Measurements from ENCODE around the gene NEDD9. TPM values are rescaled to one million over a fixed set of nuclear protein-coding genes. Genes with fewer than 3 reads are reported as not detected.

NEDD9 gene
- total and polyA plus RNA-seq, 2 experiments from 2014 or later: 4.4 to 13.0 TPM

DNA sequence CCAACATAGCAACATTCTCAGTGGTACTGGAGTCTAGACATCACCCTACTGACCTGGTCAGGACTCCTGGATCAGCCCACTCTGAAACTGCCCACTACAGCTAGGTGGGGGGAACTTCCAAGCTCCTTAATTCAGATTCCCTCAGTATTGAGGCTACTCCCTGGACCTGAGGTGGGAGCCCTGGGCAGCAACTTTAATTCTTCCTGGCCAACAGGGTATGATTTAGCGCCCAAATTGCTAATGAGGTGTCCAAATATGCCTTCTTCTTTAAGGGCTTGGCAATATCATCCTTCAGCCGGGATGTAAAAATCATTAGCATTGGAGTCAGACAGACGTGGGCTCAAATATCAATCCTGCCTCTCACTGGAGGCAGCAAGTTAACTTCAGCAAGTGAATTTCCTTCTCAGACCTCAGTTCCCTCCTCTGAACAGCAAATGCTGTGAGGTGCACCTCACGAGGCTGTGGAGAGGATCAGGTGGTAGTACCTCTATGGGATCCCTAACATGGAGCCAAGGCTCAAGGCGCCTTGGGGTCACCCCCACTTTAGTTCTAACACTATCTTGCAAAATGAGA lies 27.6 kb downstream of the NEDD9 start:
- TF ChIP-seq JUNB (IDR thresholded peaks at IDR 0.05; ENCODE audit: unreplicated experiment): no peak
- TF ChIP-seq EZH2phosphoT487 (IDR thresholded peaks at IDR 0.05; ENCODE audit: unreplicated experiment): no peak
- TF ChIP-seq, protein P1, sequence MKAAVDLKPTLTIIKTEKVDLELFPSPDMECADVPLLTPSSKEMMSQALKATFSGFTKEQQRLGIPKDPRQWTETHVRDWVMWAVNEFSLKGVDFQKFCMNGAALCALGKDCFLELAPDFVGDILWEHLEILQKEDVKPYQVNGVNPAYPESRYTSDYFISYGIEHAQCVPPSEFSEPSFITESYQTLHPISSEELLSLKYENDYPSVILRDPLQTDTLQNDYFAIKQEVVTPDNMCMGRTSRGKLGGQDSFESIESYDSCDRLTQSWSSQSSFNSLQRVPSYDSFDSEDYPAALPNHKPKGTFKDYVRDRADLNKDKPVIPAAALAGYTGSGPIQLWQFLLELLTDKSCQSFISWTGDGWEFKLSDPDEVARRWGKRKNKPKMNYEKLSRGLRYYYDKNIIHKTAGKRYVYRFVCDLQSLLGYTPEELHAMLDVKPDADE (IDR thresholded peaks at IDR 0.05): no peak
- TF ChIP-seq, protein P2, sequence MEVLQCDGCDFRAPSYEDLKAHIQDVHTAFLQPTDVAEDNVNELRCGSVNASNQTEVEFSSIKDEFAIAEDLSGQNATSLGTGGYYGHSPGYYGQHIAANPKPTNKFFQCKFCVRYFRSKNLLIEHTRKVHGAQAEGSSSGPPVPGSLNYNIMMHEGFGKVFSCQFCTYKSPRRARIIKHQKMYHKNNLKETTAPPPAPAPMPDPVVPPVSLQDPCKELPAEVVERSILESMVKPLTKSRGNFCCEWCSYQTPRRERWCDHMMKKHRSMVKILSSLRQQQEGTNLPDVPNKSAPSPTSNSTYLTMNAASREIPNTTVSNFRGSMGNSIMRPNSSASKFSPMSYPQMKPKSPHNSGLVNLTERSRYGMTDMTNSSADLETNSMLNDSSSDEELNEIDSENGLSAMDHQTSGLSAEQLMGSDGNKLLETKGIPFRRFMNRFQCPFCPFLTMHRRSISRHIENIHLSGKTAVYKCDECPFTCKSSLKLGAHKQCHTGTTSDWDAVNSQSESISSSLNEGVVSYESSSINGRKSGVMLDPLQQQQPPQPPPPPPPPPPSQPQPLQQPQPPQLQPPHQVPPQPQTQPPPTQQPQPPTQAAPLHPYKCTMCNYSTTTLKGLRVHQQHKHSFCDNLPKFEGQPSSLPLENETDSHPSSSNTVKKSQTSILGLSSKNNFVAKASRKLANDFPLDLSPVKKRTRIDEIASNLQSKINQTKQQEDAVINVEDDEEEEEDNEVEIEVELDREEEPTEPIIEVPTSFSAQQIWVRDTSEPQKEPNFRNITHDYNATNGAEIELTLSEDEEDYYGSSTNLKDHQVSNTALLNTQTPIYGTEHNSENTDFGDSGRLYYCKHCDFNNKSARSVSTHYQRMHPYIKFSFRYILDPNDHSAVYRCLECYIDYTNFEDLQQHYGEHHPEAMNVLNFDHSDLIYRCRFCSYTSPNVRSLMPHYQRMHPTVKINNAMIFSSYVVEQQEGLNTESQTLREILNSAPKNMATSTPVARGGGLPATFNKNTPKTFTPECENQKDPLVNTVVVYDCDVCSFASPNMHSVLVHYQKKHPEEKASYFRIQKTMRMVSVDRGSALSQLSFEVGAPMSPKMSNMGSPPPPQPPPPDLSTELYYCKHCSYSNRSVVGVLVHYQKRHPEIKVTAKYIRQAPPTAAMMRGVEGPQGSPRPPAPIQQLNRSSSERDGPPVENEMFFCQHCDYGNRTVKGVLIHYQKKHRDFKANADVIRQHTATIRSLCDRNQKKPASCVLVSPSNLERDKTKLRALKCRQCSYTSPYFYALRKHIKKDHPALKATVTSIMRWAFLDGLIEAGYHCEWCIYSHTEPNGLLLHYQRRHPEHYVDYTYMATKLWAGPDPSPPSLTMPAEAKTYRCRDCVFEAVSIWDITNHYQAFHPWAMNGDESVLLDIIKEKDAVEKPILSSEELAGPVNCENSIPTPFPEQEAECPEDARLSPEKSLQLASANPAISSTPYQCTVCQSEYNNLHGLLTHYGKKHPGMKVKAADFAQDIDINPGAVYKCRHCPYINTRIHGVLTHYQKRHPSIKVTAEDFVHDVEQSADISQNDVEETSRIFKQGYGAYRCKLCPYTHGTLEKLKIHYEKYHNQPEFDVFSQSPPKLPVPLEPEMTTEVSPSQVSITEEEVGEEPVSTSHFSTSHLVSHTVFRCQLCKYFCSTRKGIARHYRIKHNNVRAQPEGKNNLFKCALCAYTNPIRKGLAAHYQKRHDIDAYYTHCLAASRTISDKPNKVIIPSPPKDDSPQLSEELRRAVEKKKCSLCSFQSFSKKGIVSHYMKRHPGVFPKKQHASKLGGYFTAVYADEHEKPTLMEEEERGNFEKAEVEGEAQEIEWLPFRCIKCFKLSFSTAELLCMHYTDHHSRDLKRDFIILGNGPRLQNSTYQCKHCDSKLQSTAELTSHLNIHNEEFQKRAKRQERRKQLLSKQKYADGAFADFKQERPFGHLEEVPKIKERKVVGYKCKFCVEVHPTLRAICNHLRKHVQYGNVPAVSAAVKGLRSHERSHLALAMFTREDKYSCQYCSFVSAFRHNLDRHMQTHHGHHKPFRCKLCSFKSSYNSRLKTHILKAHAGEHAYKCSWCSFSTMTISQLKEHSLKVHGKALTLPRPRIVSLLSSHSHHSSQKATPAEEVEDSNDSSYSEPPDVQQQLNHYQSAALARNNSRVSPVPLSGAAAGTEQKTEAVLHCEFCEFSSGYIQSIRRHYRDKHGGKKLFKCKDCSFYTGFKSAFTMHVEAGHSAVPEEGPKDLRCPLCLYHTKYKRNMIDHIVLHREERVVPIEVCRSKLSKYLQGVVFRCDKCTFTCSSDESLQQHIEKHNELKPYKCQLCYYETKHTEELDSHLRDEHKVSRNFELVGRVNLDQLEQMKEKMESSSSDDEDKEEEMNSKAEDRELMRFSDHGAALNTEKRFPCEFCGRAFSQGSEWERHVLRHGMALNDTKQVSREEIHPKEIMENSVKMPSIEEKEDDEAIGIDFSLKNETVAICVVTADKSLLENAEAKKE (CRISPR knock-in tag; IDR thresholded peaks at IDR 0.05): no peak
- TF ChIP-seq POLR2AphosphoS5 (IDR thresholded peaks at IDR 0.05; ENCODE audit: low read depth): no peak
- no peak for TF ChIP-seq STAT1 (IDR thresholded peaks at IDR 0.05; ENCODE audit: unreplicated experiment)
- TF ChIP-seq ZNF114 (CRISPR knock-in tag; IDR thresholded peaks at IDR 0.05): no peak
- TF ChIP-seq CREB1 (CRISPR knock-in tag; IDR thresholded peaks at IDR 0.05; ENCODE audit: low read depth): no peak
- TF ChIP-seq, protein P3, sequence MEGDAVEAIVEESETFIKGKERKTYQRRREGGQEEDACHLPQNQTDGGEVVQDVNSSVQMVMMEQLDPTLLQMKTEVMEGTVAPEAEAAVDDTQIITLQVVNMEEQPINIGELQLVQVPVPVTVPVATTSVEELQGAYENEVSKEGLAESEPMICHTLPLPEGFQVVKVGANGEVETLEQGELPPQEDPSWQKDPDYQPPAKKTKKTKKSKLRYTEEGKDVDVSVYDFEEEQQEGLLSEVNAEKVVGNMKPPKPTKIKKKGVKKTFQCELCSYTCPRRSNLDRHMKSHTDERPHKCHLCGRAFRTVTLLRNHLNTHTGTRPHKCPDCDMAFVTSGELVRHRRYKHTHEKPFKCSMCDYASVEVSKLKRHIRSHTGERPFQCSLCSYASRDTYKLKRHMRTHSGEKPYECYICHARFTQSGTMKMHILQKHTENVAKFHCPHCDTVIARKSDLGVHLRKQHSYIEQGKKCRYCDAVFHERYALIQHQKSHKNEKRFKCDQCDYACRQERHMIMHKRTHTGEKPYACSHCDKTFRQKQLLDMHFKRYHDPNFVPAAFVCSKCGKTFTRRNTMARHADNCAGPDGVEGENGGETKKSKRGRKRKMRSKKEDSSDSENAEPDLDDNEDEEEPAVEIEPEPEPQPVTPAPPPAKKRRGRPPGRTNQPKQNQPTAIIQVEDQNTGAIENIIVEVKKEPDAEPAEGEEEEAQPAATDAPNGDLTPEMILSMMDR (conservative IDR thresholded peaks at IDR 0.05; ENCODE audit: low read depth in 2 of 2): no peak
- TF ChIP-seq, protein P4, sequence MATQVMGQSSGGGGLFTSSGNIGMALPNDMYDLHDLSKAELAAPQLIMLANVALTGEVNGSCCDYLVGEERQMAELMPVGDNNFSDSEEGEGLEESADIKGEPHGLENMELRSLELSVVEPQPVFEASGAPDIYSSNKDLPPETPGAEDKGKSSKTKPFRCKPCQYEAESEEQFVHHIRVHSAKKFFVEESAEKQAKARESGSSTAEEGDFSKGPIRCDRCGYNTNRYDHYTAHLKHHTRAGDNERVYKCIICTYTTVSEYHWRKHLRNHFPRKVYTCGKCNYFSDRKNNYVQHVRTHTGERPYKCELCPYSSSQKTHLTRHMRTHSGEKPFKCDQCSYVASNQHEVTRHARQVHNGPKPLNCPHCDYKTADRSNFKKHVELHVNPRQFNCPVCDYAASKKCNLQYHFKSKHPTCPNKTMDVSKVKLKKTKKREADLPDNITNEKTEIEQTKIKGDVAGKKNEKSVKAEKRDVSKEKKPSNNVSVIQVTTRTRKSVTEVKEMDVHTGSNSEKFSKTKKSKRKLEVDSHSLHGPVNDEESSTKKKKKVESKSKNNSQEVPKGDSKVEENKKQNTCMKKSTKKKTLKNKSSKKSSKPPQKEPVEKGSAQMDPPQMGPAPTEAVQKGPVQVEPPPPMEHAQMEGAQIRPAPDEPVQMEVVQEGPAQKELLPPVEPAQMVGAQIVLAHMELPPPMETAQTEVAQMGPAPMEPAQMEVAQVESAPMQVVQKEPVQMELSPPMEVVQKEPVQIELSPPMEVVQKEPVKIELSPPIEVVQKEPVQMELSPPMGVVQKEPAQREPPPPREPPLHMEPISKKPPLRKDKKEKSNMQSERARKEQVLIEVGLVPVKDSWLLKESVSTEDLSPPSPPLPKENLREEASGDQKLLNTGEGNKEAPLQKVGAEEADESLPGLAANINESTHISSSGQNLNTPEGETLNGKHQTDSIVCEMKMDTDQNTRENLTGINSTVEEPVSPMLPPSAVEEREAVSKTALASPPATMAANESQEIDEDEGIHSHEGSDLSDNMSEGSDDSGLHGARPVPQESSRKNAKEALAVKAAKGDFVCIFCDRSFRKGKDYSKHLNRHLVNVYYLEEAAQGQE (IDR thresholded peaks at IDR 0.05; ENCODE audit: unreplicated experiment): no peak
- TF ChIP-seq ZNF331 (CRISPR knock-in tag; IDR thresholded peaks at IDR 0.05; ENCODE audit: low read depth): no peak
- TF ChIP-seq NANOG (IDR thresholded peaks at IDR 0.05; ENCODE audit: borderline replicate concordance): no peak
- no peak for TF ChIP-seq EZH2 (IDR thresholded peaks at IDR 0.05; ENCODE audit: low read depth, unreplicated experiment)
- Mint-ChIP-seq H3K27me3 (ENCODE audit: insufficient read depth, low read depth, poor library complexity) (peaks cover 5% of the 10 kb centered on the region), H3K27ac (no peak overlapping the region)

More for the DNA sequence above, 27.6 kb downstream of the NEDD9 start:
- Histone ChIP-seq H3F3A (replicated peaks; ENCODE audit: low read depth) (no peaks in the 10 kb centered on the region), H3K27ac (ENCODE audit: low read depth) (no peak overlapping the region), H4K20me1 (replicated peaks; ENCODE audit: insufficient read depth) (no peaks in the 10 kb centered on the region), H3K4me3 (no peak overlapping the region), H3K4me1 (ENCODE audit: insufficient read depth) (peaks cover 47% of the 10 kb centered on the region), H3K4me2 (no peak overlapping the region), H3K79me2 (replicated peaks; ENCODE audit: insufficient read depth) (no peaks in the 10 kb centered on the region), H3K36me3 (ENCODE audit: insufficient read depth) (no peaks in the 10 kb centered on the region), H3K27me3 (ENCODE audit: insufficient read depth) (no peaks in the 10 kb centered on the region), H3K9me2 (ENCODE audit: insufficient read depth) (no peaks in the 10 kb centered on the region), H2AFZ (no peak overlapping the region)
- Mint-ChIP-seq H3K4me3 (no peak overlapping the region), H3K9me3 (no peaks in the 10 kb centered on the region), H3K36me3 (ENCODE audit: low read depth) (no peaks in the 10 kb centered on the region), H3K4me1 (peaks cover 37% of the 10 kb centered on the region)
- no peak for DNase-seq (ENCODE audit: low spot score)
- no peak for ATAC-seq

All from GM23338 (cell line).